ENCODE results near the gene HES4. TPM values are rescaled to one million over a fixed set of nuclear protein-coding genes. Genes with fewer than 3 reads are reported as not detected.

HES4 gene
- total RNA-seq, 1 experiment from 2014 or later = 233 TPM

DNA sequence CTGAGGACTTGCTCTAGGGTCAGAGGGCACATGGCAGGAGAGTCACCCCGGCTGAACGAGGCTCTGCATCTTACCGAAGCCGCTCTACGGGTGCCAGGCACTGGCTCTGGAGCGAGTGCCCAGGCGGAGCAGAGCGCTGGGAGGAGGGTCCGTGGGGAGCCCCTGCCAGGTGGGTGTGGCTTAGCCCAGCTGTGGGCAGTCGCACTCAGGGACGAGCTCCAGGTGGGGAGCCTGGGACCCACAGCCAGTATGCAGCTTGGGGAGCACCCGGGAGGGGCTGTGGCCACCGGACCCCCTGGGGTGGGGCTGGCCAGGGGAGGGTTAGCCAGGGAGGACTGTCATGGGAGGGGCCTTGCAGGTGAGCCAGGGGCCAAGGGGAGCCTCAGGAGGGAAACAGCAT is 23.8 kb upstream of the HES4 start:
- Histone ChIP-seq H3K4me1 (ENCODE audit: insufficient read depth, low read length) (peaks cover 48% of the 10 kb centered on the region), H4K20me1 (ENCODE audit: low read length) (peaks cover 48% of the 10 kb centered on the region), H3F3A (ENCODE audit: low read length, unreplicated experiment) (no peaks in the 10 kb centered on the region), H3K4me2 (ENCODE audit: low read length) (peak overlapping the region; percentile 99), H3K27ac (ENCODE audit: low read length) (no peak overlapping the region), H3K9me2 (replicated peaks; ENCODE audit: low read length) (no peaks in the 10 kb centered on the region), H3K9me3 (ENCODE audit: low read length) (no peaks in the 10 kb centered on the region), H3K79me2 (ENCODE audit: low read length) (peaks cover 81% of the 10 kb centered on the region), H3K4me3 (ENCODE audit: low read length) (no peak overlapping the region), H2AFZ (ENCODE audit: low read length) (no peak overlapping the region), H3K27me3 (ENCODE audit: low read length) (no peaks in the 10 kb centered on the region), H3K36me3 (ENCODE audit: low read depth, low read length) (peaks cover 46% of the 10 kb centered on the region), H3K9ac (ENCODE audit: low read length) (no peak overlapping the region)
- intact Hi-C loops (cut with micrococcal nuclease) = no loop called here
- BruUV-seq (replicated peaks) = no TSS peak
- TF ChIP-seq, protein P1, sequence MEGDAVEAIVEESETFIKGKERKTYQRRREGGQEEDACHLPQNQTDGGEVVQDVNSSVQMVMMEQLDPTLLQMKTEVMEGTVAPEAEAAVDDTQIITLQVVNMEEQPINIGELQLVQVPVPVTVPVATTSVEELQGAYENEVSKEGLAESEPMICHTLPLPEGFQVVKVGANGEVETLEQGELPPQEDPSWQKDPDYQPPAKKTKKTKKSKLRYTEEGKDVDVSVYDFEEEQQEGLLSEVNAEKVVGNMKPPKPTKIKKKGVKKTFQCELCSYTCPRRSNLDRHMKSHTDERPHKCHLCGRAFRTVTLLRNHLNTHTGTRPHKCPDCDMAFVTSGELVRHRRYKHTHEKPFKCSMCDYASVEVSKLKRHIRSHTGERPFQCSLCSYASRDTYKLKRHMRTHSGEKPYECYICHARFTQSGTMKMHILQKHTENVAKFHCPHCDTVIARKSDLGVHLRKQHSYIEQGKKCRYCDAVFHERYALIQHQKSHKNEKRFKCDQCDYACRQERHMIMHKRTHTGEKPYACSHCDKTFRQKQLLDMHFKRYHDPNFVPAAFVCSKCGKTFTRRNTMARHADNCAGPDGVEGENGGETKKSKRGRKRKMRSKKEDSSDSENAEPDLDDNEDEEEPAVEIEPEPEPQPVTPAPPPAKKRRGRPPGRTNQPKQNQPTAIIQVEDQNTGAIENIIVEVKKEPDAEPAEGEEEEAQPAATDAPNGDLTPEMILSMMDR (conservative IDR thresholded peaks at IDR 0.05; ENCODE audit: low read depth, low read length) = no peak
- TF ChIP-seq EZH2 (IDR thresholded peaks at IDR 0.05; ENCODE audit: low read length, unreplicated experiment) (no peak), EZH2phosphoT487 (IDR thresholded peaks at IDR 0.05; ENCODE audit: borderline replicate concordance, low read length) (no peak)
- POLR2A ChIA-PET (ENCODE audit: unreplicated experiment) = no interaction called here
- CTCF ChIA-PET = interaction anchor here (1.0 kb wide), 1 partner anchor 268 kb away, joined by 3 read pairs; no protein-coding TSS in a partner anchor
- no peak for DNase-seq
- no peak for ATAC-seq

DNA sequence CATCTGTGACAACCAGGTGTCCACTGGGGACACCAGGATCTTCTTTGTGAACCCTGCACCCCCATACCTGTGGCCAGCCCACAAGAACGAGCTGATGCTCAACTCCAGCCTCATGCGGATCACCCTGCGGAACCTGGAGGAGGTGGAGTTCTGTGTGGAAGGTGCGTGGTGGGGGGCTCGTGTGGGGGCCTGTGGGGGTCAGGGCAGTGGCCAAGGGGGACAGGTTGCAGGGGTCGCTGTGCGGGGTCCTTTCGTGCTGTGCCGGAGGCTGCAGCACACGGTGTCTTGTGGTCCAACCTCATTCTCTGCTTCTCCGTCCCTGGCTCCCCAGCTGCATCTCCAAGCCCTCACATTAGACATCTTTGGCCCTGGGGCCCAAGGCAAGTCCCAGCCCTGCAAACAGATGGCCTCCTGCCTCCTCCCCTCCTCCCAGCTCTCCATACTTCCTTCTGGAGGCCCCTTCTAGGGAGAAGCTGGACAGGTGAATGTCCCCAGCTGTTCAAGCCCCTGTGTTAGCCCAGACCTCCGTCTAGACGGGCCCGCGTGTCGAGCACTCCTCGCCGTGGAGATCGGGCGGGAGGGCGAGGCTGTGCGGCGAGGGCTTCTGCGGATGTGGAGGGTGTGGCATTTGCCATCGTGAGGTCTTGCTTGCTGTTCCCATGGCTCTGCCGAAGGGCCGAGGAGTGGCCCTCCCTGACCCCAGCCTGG is 22.6 kb upstream of the HES4 start:
- Histone ChIP-seq H3K36me3 (ENCODE audit: low read depth, low read length) (peaks cover 41% of the 10 kb centered on the region), H3K9ac (ENCODE audit: low read length) (peak overlapping the region; percentile 93), H4K20me1 (ENCODE audit: low read length) (peaks cover 42% of the 10 kb centered on the region), H3K9me3 (ENCODE audit: low read length) (no peaks in the 10 kb centered on the region), H3F3A (ENCODE audit: low read length, unreplicated experiment) (no peaks in the 10 kb centered on the region), H3K27me3 (ENCODE audit: low read length) (no peaks in the 10 kb centered on the region), H3K27ac (ENCODE audit: low read length) (peak overlapping the region; percentile 96), H3K4me2 (ENCODE audit: low read length) (peak overlapping the region; percentile 99), H3K4me1 (ENCODE audit: insufficient read depth, low read length) (peaks cover 48% of the 10 kb centered on the region), H2AFZ (ENCODE audit: low read length) (no peak overlapping the region), H3K4me3 (ENCODE audit: low read length) (peak overlapping the region; percentile 84), H3K9me2 (replicated peaks; ENCODE audit: low read length) (no peaks in the 10 kb centered on the region), H3K79me2 (ENCODE audit: low read length) (peaks cover 75% of the 10 kb centered on the region)
- ChIA-PET POLR2A (ENCODE audit: unreplicated experiment) (interaction anchor here (0.6 to 1.1 kb wide), 4 partner anchors 9 to 41 kb away, joined by 4 to 7 read pairs (median 6); partner anchors contain the start of genes ISG15 and PERM1), CTCF (no interaction called here)
- ATAC-seq (no peak), DNase-seq (no peak)
- TF ChIP-seq, protein P1 (conservative IDR thresholded peaks at IDR 0.05; ENCODE audit: low read depth, low read length) = no peak
- TF ChIP-seq EZH2 (IDR thresholded peaks at IDR 0.05; ENCODE audit: low read length, unreplicated experiment) (no peak), EZH2phosphoT487 (IDR thresholded peaks at IDR 0.05; ENCODE audit: borderline replicate concordance, low read length) (no peak)
- intact Hi-C loops (cut with micrococcal nuclease) = no loop called here
- no TSS peak for BruUV-seq (replicated peaks)

DNA sequence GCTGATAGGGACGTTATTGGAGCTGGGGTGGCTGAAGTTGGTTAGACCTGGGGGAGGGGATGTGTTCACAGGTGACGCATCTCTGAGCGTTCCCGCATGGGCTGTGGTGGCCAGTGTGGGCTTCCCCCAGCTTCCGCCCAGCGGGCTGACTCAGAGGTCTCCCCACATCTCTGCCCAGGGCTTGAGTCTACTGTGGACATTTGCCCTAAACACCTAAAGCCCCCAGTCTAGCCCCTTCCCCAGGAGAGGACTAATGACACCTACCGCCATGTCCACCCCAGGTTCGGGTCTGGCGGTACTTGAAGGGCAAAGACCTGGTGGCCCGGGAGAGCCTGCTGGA is 22.0 kb upstream of the HES4 start:
- no TSS peak for BruUV-seq (replicated peaks)
- ATAC-seq (peak; percentile 31), DNase-seq (peak; percentile 92)
- TF ChIP-seq EZH2phosphoT487 (IDR thresholded peaks at IDR 0.05; ENCODE audit: borderline replicate concordance, low read length) (no peak), EZH2 (IDR thresholded peaks at IDR 0.05; ENCODE audit: low read length, unreplicated experiment) (no peak)
- TF ChIP-seq, protein P1 (conservative IDR thresholded peaks at IDR 0.05; ENCODE audit: low read depth, low read length) = no peak
- peak overlapping the region; percentile 99 for H3K4me2 ChIP-seq (ENCODE audit: low read length)
- no peaks in the 10 kb centered on the region for H3F3A ChIP-seq (ENCODE audit: low read length, unreplicated experiment)
- intact Hi-C loops (cut with micrococcal nuclease) = no loop called here
- ChIA-PET POLR2A (ENCODE audit: unreplicated experiment) (interaction anchor here (0.6 to 1.1 kb wide), 3 partner anchors 8 to 40 kb away, joined by 3 to 7 read pairs (median 4); partner anchors contain the start of gene ISG15), CTCF (no interaction called here)
- H3K4me1 ChIP-seq (ENCODE audit: insufficient read depth, low read length) = peaks cover 48% of the 10 kb centered on the region
- no peaks in the 10 kb centered on the region for H3K27me3 ChIP-seq (ENCODE audit: low read length)
- no peak overlapping the region for H2AFZ ChIP-seq (ENCODE audit: low read length)
- H3K9me2 ChIP-seq (replicated peaks; ENCODE audit: low read length) = no peaks in the 10 kb centered on the region
- peak overlapping the region; percentile 93 for H3K9ac ChIP-seq (ENCODE audit: low read length)
- H4K20me1 ChIP-seq (ENCODE audit: low read length) = peaks cover 36% of the 10 kb centered on the region
- peak overlapping the region; percentile 84 for H3K4me3 ChIP-seq (ENCODE audit: low read length)
- H3K9me3 ChIP-seq (ENCODE audit: low read length) = no peaks in the 10 kb centered on the region
- peaks cover 35% of the 10 kb centered on the region for H3K36me3 ChIP-seq (ENCODE audit: low read depth, low read length)
- H3K27ac ChIP-seq (ENCODE audit: low read length) = peak overlapping the region; percentile 96
- H3K79me2 ChIP-seq (ENCODE audit: low read length) = peaks cover 69% of the 10 kb centered on the region
